Right atrium auricular region (tissue), 2 donors: ENCODE results near the gene NFATC2. TPM values are rescaled to one million over a fixed set of nuclear protein-coding genes. Genes with fewer than 3 reads are reported as not detected.

Experiments
- DNase-seq: peaks from one replicate; pipeline ENCODE4 v3.0.0-alpha.2; 2019; ENCODE audit warnings: low spot score
- H3K27ac ChIP-seq, 2 donors: fragments of 200-600 bp; sonication (generic); 1 replicate in 1 of 2; 2 replicates in 1 of 2; pipeline ENCODE4 v1.5.1; 2016 to 2019
- H3K27me3 ChIP-seq, 2 donors: fragments of 200-600 bp; sonication (generic); one replicate each; pipeline versions ENCODE4 v1.5.1 to v1.6.0; 2017 to 2019
- H3K36me3 ChIP-seq: fragments of 200-600 bp; sonication (generic); one replicate; pipeline ENCODE4 v1.5.1; 2016
- H3K4me1 ChIP-seq, 2 donors: fragments of 200-600 bp; sonication (generic); one replicate each; pipeline versions ENCODE4 v1.5.1 to v1.6.0; 2017 to 2019
- H3K4me3 ChIP-seq, 2 donors: fragments of 200-600 bp; sonication (generic); 1 replicate in 1 of 2; 2 replicates in 1 of 2; pipeline ENCODE4 v1.5.1; 2017 to 2019; ENCODE audit warnings: mild to moderate bottlenecking in 1 of 2, moderate library complexity in 1 of 2
- H3K9me3 ChIP-seq, 2 donors: fragments of 200-600 bp; sonication (generic); one replicate each; pipeline ENCODE4 v1.5.1; 2019
- CTCF ChIP-seq, 2 donors: fragments of 200-600 bp; sonication (generic); IDR thresholded peaks; one replicate each; pipeline ENCODE4 v1.5.1; 2019; ENCODE audit warnings: antibody characterized with exemption in 2 of 2
- total RNA-seq, 2 donors: library from RNA; depleted of rRNA; stranded (reverse); fragments of >200 nt; gene quantifications; one replicate each; pipeline ENCODE4 v1.1.0, GENCODE V29; 2016

NFATC2 gene
- total RNA-seq, 2 donors from 2014 or later: 8.6 to 12.5 TPM

- H3K27ac ChIP-seq: no peak overlapping the region
Measured at GRCh38 chr20:51438136-51438535, 104.4 kb downstream of the NFATC2 start.

GRCh38 chr20:51437182-51437924, 105.2 kb downstream of the NFATC2 start:
- no peaks in the 10 kb centered on the region for H3K4me1 ChIP-seq
- no peak for TF ChIP-seq CTCF (IDR thresholded peaks at IDR 0.05)
- H3K36me3 ChIP-seq: peaks cover 8% of the 10 kb centered on the region
- H3K27me3 ChIP-seq: no peaks in the 10 kb centered on the region
- H3K27ac ChIP-seq: no peak overlapping the region
- DNase-seq: no peak
- H3K9me3 ChIP-seq: no peaks in the 10 kb centered on the region
- H3K4me3 ChIP-seq: no peak overlapping the region

More at GRCh38 chr20:51438136-51438535, 104.4 kb downstream of the NFATC2 start:
- H3K27me3 ChIP-seq: no peaks in the 10 kb centered on the region
- no peaks in the 10 kb centered on the region for H3K4me1 ChIP-seq
- H3K36me3 ChIP-seq: peaks cover 7% of the 10 kb centered on the region
- no peak for DNase-seq
- no peak for TF ChIP-seq CTCF (IDR thresholded peaks at IDR 0.05)
- no peaks in the 10 kb centered on the region for H3K9me3 ChIP-seq
- H3K4me3 ChIP-seq: no peak overlapping the region

- no peaks in the 10 kb centered on the region for H3K9me3 ChIP-seq
- peaks cover 15% of the 10 kb centered on the region for H3K36me3 ChIP-seq
- H3K4me1 ChIP-seq: no peaks in the 10 kb centered on the region
- no peak overlapping the region for H3K4me3 ChIP-seq
- no peak overlapping the region for H3K27ac ChIP-seq
- TF ChIP-seq CTCF (IDR thresholded peaks at IDR 0.05): no peak
- H3K27me3 ChIP-seq: no peaks in the 10 kb centered on the region
- no peak for DNase-seq
Measured at GRCh38 chr20:51434580-51435247, 107.8 kb downstream of the NFATC2 start.

GRCh38 chr20:51434026-51434425, 108.5 kb downstream of the NFATC2 start:
- peaks cover 0 to 3% of the 10 kb centered on the region in 2 donors for H3K4me1 ChIP-seq
- DNase-seq: no peak
- no peaks in the 10 kb centered on the region for H3K27me3 ChIP-seq
- no peak for TF ChIP-seq CTCF (IDR thresholded peaks at IDR 0.05)
- no peaks in the 10 kb centered on the region for H3K9me3 ChIP-seq
- H3K4me3 ChIP-seq: no peak overlapping the region
- peaks cover 15% of the 10 kb centered on the region for H3K36me3 ChIP-seq
- H3K27ac ChIP-seq: no peak overlapping the region

- Histone ChIP-seq H3K36me3 (peaks cover 15% of the 10 kb centered on the region), H3K4me3 (no peak overlapping the region), H3K4me1 (peaks cover 0 to 15% of the 10 kb centered on the region in 2 donors), H3K9me3 (no peaks in the 10 kb centered on the region), H3K27ac (no peak overlapping the region), H3K27me3 (no peaks in the 10 kb centered on the region)
- no peak for DNase-seq
- TF ChIP-seq CTCF (IDR thresholded peaks at IDR 0.05): no peak
Measured at GRCh38 chr20:51432875-51433274, 109.6 kb downstream of the NFATC2 start.
